ENCODE results near the gene FLACC1.

GRCh38 chr2:201248288-201248844, 108.8 kb downstream of the FLACC1 start:
- TF ChIP-seq CTCF (conservative IDR thresholded peaks at IDR 0.05) = no peak
- no peak for TF ChIP-seq EZH2 (IDR thresholded peaks at IDR 0.05; ENCODE audit: low read depth)
